HUES48 (cell line): Measurements from ENCODE around the gene SUSD6.

Experiments used
- H3K27ac ChIP-seq: one replicate; pipeline ENCODE4 v1.7.0; 2013; ENCODE audit warnings: low read depth, low read length, inconsistent platforms
- H3K27me3 ChIP-seq: 2 replicates; pipeline ENCODE4 v1.6.1; 2013; ENCODE audit warnings: mild to moderate bottlenecking, low read length; ENCODE audit not compliant: control insufficient read depth, insufficient read depth
- H3K36me3 ChIP-seq: 2 replicates; pipeline ENCODE4 v1.6.1; 2013; ENCODE audit warnings: low read length; ENCODE audit not compliant: control insufficient read depth, insufficient read depth
- H3K4me1 ChIP-seq: 2 replicates; pipeline ENCODE4 v1.6.1; 2013; ENCODE audit warnings: mild to moderate bottlenecking, low read length; ENCODE audit not compliant: control insufficient read depth, insufficient read depth
- H3K4me3 ChIP-seq: 2 replicates; pipeline ENCODE4 v1.5.1; 2013; ENCODE audit warnings: mild to moderate bottlenecking, low read depth, low read length
- H3K9ac ChIP-seq: 2 replicates; pipeline ENCODE4 v1.6.1; 2013; ENCODE audit warnings: mild to moderate bottlenecking, low read depth, low read length, moderate library complexity
- H3K9me3 ChIP-seq: 2 replicates; pipeline ENCODE4 v1.6.1; 2013; ENCODE audit warnings: low read length; ENCODE audit not compliant: control insufficient read depth, insufficient read depth

Gene SUSD6

DNA sequence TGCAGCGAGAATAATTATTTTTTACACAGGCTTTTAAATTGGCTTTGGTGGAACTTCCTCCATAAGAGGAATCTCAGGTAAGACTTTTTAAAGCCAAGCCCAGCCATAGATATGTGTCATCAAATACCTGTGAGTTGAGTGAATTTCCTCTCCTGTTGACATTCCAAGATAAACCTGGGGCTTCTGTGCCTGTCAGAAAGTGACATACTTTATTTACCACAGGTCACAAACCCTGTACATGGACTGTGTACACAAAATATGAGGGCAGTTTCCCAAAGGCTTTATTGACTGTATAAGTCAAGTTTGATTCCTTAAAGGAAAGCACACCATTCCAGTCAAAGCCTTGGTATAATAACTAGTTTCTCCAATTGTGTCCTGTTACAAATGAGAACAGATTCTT, 129.7 kb downstream of the SUSD6 start:
- Histone ChIP-seq H3K27ac (no peak overlapping the region), H3K36me3 (no peaks in the 10 kb centered on the region), H3K4me3 (no peak overlapping the region), H3K9ac (no peak overlapping the region), H3K4me1 (no peaks in the 10 kb centered on the region; the same call in 1 of the 2 replicates), H3K9me3 (peaks cover 29% of the 10 kb centered on the region), H3K27me3 (no peaks in the 10 kb centered on the region)

DNA sequence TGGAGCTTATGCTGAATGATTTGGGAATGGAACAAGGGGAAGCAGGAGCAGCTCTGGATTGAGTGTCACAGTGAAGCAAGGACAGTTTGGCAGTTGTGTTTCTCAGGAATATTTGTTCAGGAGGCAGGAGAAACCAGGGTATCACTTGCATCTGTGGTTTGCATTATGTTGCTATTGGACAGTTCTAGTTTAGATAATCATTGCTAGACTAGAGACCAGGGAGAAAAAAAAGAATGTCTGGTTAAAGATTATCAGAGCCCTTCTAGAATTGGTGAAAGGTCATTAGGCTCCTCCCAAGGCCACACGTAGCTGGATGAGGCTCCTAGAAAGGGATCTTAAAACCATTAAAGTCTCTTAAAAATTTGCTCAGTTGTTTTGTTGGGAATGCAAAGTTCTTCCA, 138.6 kb downstream of the SUSD6 start:
- Histone ChIP-seq H3K9ac (no peak overlapping the region), H3K9me3 (no peaks in the 10 kb centered on the region), H3K36me3 (no peaks in the 10 kb centered on the region), H3K27me3 (no peaks in the 10 kb centered on the region), H3K27ac (no peak overlapping the region), H3K4me1 (peaks cover 9% of the 10 kb centered on the region; the same call in 1 of the 2 replicates), H3K4me3 (no peak overlapping the region)

DNA sequence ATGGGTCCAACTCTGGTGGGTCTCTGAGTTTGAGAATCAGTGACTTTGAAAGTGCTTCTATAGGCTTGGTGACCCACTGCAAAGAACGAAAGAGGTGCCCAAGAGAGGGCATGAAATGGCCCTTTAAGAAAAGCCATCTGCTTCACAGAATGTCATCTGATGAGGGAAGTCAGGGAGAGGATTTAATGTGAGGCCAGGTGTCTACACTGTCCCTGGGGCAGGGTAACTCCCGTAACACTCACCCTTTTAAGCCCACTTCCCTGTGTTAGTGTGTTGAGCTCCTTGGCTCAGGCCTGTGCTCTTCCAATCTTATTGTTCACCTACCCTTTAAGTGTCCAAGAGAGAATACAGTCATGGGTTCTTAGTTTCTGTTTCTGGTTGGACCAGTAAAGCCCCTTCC, 139.1 kb downstream of the SUSD6 start:
- H3K4me3 ChIP-seq: no peak overlapping the region
- H3K9ac ChIP-seq: no peak overlapping the region
- H3K27ac ChIP-seq: no peak overlapping the region
- H3K9me3 ChIP-seq: no peaks in the 10 kb centered on the region
- H3K4me1 ChIP-seq: peaks cover 9% of the 10 kb centered on the region; the same call in 1 of the 2 replicates
- no peaks in the 10 kb centered on the region for H3K36me3 ChIP-seq
- H3K27me3 ChIP-seq: no peaks in the 10 kb centered on the region

DNA sequence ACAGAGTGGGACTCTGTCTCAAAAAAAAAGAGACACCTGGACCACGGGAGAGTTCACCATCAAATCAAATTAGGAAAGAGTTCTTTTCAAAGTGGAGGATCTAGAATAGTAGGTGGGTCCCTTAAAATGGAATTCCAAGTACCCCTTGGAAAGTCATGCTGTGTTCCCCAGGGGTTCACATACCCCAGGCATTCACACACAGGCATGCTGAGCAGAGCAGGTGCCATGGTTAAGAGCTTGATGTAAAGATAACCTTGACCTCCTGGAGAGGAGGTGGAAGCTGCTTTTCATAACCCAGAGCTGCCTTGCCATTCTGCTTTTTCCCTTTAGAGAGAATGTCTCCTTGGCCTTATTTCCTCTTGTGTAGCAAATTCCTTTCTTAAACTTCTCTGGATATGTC, 141.4 kb downstream of the SUSD6 start:
- H3K27ac ChIP-seq: no peak overlapping the region
- H3K4me1 ChIP-seq: peaks cover 9% of the 10 kb centered on the region; the same call in 1 of the 2 replicates
- H3K9me3 ChIP-seq: no peaks in the 10 kb centered on the region
- H3K27me3 ChIP-seq: no peaks in the 10 kb centered on the region
- H3K4me3 ChIP-seq: no peak overlapping the region
- no peak overlapping the region for H3K9ac ChIP-seq
- H3K36me3 ChIP-seq: no peaks in the 10 kb centered on the region

DNA sequence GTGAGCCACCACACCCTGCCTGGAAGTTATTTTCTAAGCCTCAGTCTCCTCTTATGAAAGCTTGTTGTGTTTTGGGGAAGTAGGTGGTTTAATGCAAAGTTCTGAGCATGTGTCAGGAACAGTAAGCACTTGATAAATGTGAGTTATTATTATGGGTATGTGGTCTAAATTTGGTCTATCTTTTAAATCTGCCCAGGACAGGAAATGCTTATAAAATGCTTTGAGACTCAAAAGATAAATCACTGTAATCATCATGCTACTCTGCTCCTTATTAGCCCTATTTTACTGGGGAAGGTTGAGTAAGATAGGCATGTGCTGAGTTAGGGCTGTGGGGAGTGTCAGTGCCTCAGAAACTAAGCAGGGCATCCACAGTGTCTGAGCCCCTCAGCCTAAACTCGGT, 142.5 kb downstream of the SUSD6 start:
- Histone ChIP-seq H3K4me3 (no peak overlapping the region), H3K27ac (no peak overlapping the region), H3K9me3 (no peaks in the 10 kb centered on the region), H3K9ac (no peak overlapping the region), H3K4me1 (peaks cover 9% of the 10 kb centered on the region; the same call in 1 of the 2 replicates), H3K27me3 (no peaks in the 10 kb centered on the region), H3K36me3 (no peaks in the 10 kb centered on the region)

DNA sequence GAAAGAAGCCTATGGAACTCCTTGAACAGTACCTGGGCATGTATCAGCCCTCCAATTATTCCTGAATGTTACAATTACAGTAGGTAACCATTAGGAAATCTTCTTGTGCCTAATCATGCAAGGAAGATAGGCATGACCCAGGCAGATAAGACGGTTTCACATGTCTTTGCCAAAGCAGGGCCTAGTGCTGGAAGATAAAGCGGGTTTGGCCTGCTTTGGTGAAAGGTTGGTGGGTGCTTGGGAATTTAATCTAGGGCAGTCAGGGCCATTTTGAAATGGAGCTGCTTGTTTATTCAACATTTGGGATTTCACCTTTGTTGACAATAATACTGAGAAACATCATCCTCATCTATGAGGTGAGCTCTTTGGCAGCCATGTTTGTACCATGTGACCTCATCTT, 143.1 kb downstream of the SUSD6 start:
- Histone ChIP-seq H3K4me1 (peaks cover 9% of the 10 kb centered on the region; the same call in 1 of the 2 replicates), H3K9ac (no peak overlapping the region), H3K4me3 (no peak overlapping the region), H3K27me3 (no peaks in the 10 kb centered on the region), H3K9me3 (no peaks in the 10 kb centered on the region), H3K36me3 (no peaks in the 10 kb centered on the region), H3K27ac (no peak overlapping the region)

DNA sequence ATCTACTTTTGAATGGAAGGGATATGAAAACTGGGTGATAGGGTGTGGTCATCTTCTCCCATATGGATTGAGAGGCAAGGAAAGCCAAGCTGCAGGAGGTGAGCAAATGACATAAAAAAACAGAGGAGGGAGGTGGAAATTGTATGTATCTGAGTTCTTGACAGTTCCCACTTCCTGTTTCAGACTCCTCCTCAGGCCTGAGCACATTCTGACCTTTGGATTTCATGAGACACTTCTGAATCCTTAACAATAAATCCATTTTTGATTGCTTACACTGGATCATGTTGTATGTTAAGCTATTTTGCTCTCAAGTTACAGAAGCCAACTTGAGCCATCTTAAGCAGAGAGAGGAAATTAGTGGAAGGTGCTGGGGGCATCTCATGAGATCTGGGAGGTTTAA, 143.9 kb downstream of the SUSD6 start:
- Histone ChIP-seq H3K9ac (no peak overlapping the region), H3K36me3 (no peaks in the 10 kb centered on the region), H3K4me3 (no peak overlapping the region), H3K9me3 (no peaks in the 10 kb centered on the region), H3K4me1 (peaks cover 9% of the 10 kb centered on the region; the same call in 1 of the 2 replicates), H3K27me3 (no peaks in the 10 kb centered on the region), H3K27ac (no peak overlapping the region)

DNA sequence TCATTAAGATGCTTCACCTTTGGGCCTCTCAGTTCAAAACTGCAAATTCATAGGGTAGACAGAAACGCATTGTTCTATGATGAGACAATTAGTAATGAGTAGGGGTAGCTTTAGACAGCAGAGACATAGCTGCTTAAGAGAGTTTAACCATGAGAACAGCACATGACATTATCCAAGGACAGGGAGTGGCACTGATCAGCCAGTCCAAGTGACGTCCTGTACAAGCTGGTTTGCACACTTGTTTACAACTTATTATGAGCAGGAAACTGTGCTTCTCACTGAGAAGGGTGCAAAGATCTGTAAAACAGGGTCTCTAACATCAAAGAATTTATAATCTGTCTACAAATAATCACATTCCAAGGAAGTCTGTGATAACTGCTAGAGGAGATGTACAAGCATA, 144.4 kb downstream of the SUSD6 start:
- Histone ChIP-seq H3K9me3 (no peaks in the 10 kb centered on the region), H3K27ac (no peak overlapping the region), H3K4me1 (peaks cover 9% of the 10 kb centered on the region; the same call in 1 of the 2 replicates), H3K9ac (no peak overlapping the region), H3K27me3 (no peaks in the 10 kb centered on the region), H3K4me3 (no peak overlapping the region), H3K36me3 (no peaks in the 10 kb centered on the region)

DNA sequence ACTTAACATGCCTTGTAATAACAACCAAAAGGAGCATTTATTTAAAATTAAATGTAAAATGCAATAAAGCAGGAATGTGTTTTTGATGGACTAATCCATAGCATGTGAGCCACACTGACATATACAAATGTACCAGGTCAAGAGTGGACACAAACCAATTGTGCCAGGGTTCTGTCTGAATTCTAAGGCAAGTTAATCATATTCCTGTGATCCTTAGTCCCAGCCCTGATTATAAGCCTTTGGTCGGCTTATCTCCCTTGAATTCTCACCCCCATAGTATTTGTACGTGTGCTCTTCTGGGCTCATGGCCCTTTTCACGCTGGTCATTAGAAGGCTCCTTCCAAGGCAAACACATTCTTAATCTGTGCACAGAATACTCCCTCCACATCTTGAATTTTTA, 144.9 kb downstream of the SUSD6 start:
- Histone ChIP-seq H3K4me1 (peaks cover 9% of the 10 kb centered on the region; the same call in 1 of the 2 replicates), H3K4me3 (no peak overlapping the region), H3K9me3 (no peaks in the 10 kb centered on the region), H3K27ac (no peak overlapping the region), H3K9ac (no peak overlapping the region), H3K27me3 (no peaks in the 10 kb centered on the region), H3K36me3 (no peaks in the 10 kb centered on the region)

DNA sequence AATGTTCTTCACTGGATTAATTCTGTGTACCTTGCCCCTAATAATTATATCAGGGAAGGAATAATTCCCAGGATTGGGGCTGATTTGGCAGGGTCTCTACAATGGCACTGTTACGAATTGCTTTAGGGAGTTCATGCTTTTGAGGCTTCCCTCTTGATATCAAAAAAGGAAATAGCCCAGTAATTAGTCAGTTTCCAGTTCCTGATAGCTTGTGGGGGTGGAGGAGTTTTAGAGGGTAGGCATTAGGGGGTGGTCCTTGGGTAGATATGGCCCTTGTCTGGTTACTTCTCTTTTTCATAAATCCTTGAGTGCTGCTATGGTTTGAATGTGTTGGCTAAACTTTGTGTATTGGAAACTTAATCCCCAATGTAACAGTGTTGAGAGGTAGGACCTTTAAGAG, 149.4 kb downstream of the SUSD6 start:
- no peak overlapping the region for H3K9ac ChIP-seq
- no peaks in the 10 kb centered on the region for H3K4me1 ChIP-seq
- no peaks in the 10 kb centered on the region for H3K36me3 ChIP-seq
- H3K27ac ChIP-seq: no peak overlapping the region
- no peak overlapping the region for H3K4me3 ChIP-seq
- H3K27me3 ChIP-seq: no peaks in the 10 kb centered on the region
- no peaks in the 10 kb centered on the region for H3K9me3 ChIP-seq

DNA sequence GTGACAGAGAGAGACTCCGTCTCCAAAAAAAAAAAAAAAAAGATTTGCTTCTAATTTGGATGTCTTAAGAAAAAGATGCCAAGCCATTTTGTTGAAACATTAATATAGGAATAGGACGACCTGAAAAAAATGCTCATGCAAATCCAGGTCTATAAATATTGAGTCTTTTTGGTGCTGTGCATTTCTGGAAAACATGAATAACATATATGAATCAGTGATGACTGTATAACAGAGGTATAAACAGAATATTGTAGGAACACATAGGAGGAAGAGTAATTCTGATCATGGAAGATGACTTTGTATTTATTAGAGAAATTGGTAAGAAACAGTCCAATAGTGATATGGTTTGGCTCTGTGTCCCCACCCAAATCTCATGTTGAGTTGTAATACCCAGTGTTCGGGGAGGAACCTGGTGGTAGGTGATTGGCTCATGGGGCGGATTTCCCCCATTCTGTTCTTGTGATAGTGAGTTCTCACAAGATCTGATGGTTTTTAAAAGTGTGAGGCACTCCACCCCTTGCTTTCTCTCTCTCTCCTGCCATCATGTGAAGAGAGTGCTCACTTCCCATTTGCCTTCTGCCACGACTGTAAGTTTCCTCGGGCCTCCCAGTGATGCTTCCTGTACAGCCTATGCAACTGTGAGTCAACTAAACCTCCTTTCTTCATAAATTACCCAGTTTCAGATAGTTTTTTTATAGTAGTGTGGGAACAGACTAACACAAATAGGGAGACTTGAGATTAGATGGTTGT, 152.5 kb downstream of the SUSD6 start:
- no peak overlapping the region for H3K4me3 ChIP-seq
- H3K27me3 ChIP-seq: no peaks in the 10 kb centered on the region
- no peak overlapping the region for H3K9ac ChIP-seq
- 0 out of 2 replicates have a peak, but pooled peaks cover 11% of the 10 kb centered on the region for H3K4me1 ChIP-seq
- no peak overlapping the region for H3K27ac ChIP-seq
- H3K36me3 ChIP-seq: peaks cover 12% of the 10 kb centered on the region
- H3K9me3 ChIP-seq: no peaks in the 10 kb centered on the region
